Uterus (tissue), 2 donors: ENCODE data around the gene YAE1.

ENCODE experiments used
- CTCF ChIP-seq, 4 experiments: fragments of 200-600 bp in 2 of 4; fragments of 450-650 bp in 2 of 4; sonication (generic) in 2 of 4; IDR thresholded peaks; one replicate each; pipeline ENCODE4 v1.5.1; 2016 to 2019; ENCODE audit warnings: antibody characterized with exemption in 4 of 4, mild to moderate bottlenecking in 2 of 4, moderate library complexity in 1 of 4
- POLR2A ChIP-seq, 2 donors: fragments of 450-650 bp; IDR thresholded peaks; one replicate each; pipeline ENCODE4 v1.6.1; 2016; ENCODE audit warnings: antibody characterized with exemption in 2 of 2, mild to moderate bottlenecking in 1 of 2, moderate library complexity in 1 of 2

- TF ChIP-seq CTCF (IDR thresholded peaks at IDR 0.05) = no peak
- no peak for TF ChIP-seq POLR2A (IDR thresholded peaks at IDR 0.05)
Measured at GRCh38 chr7:39605087-39605486, 38.9 kb downstream of the YAE1 start.
